ENCODE results near the gene HNRNPU.

Gene HNRNPU

GRCh38 chr1:244864253-244865027 lies at the start of gene HNRNPU:
HNRNPU (minus strand) TSS chr1:244864543; CDS start chr1:244864307, 236 bp downstream.
- peak; percentile 89 for ATAC-seq
- TF ChIP-seq TCF4 (CRISPR knock-in tag; IDR thresholded peaks at IDR 0.05; ENCODE audit: borderline replicate concordance) = no peak
- 0 out of 2 replicates have a peak, but pooled peaks have one; percentile 55 for TF ChIP-seq POU6F1 (CRISPR knock-in tag; IDR thresholded peaks at IDR 0.05; ENCODE audit: borderline replicate concordance, low read depth)
- peak; percentile 55; the same call in 1 of the 2 replicates for TF ChIP-seq TOX (CRISPR knock-in tag; IDR thresholded peaks at IDR 0.05; ENCODE audit: borderline replicate concordance)
- TF ChIP-seq, protein P1, sequence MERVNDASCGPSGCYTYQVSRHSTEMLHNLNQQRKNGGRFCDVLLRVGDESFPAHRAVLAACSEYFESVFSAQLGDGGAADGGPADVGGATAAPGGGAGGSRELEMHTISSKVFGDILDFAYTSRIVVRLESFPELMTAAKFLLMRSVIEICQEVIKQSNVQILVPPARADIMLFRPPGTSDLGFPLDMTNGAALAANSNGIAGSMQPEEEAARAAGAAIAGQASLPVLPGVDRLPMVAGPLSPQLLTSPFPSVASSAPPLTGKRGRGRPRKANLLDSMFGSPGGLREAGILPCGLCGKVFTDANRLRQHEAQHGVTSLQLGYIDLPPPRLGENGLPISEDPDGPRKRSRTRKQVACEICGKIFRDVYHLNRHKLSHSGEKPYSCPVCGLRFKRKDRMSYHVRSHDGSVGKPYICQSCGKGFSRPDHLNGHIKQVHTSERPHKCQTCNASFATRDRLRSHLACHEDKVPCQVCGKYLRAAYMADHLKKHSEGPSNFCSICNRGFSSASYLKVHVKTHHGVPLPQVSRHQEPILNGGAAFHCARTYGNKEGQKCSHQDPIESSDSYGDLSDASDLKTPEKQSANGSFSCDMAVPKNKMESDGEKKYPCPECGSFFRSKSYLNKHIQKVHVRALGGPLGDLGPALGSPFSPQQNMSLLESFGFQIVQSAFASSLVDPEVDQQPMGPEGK (CRISPR knock-in tag; IDR thresholded peaks at IDR 0.05; ENCODE audit: borderline replicate concordance) = no peak
- TF ChIP-seq, protein P2, sequence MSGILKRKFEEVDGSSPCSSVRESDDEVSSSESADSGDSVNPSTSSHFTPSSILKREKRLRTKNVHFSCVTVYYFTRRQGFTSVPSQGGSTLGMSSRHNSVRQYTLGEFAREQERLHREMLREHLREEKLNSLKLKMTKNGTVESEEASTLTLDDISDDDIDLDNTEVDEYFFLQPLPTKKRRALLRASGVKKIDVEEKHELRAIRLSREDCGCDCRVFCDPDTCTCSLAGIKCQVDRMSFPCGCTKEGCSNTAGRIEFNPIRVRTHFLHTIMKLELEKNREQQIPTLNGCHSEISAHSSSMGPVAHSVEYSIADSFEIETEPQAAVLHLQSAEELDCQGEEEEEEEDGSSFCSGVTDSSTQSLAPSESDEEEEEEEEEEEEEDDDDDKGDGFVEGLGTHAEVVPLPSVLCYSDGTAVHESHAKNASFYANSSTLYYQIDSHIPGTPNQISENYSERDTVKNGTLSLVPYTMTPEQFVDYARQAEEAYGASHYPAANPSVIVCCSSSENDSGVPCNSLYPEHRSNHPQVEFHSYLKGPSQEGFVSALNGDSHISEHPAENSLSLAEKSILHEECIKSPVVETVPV (CRISPR knock-in tag; IDR thresholded peaks at IDR 0.05) = no peak
- TF ChIP-seq CSDC2 (CRISPR knock-in tag; IDR thresholded peaks at IDR 0.05) = no peak
- no peak for TF ChIP-seq ZFP3 (CRISPR knock-in tag; IDR thresholded peaks at IDR 0.05)
- 0 out of 2 replicates have a peak, but pooled peaks have one; percentile 20 for TF ChIP-seq ZNF70 (CRISPR knock-in tag; IDR thresholded peaks at IDR 0.05)
- TF ChIP-seq ZNF565 (CRISPR knock-in tag; conservative IDR thresholded peaks at IDR 0.05; ENCODE audit: low read depth) = no peak
- no peak for TF ChIP-seq ARNTL (CRISPR knock-in tag; IDR thresholded peaks at IDR 0.05; ENCODE audit: borderline replicate concordance, low read depth)
- no peak for TF ChIP-seq ZFP30 (CRISPR knock-in tag; IDR thresholded peaks at IDR 0.05)
- TF ChIP-seq ZC3H10 (CRISPR knock-in tag; IDR thresholded peaks at IDR 0.05) = no peak
- peak; percentile 14; the same call in 1 of the 2 replicates for TF ChIP-seq RARB (CRISPR knock-in tag; IDR thresholded peaks at IDR 0.05)
- TF ChIP-seq PPARA (CRISPR knock-in tag; IDR thresholded peaks at IDR 0.05; ENCODE audit: borderline replicate concordance) = no peak
- TF ChIP-seq TSHZ2 (CRISPR knock-in tag; IDR thresholded peaks at IDR 0.05) = peak; percentile 30; the same call in 1 of the 2 replicates
- no peak for TF ChIP-seq BACH2 (CRISPR knock-in tag; IDR thresholded peaks at IDR 0.05; ENCODE audit: borderline replicate concordance)
- TF ChIP-seq ZNF8 (CRISPR knock-in tag; IDR thresholded peaks at IDR 0.05) = no peak
- TF ChIP-seq SNAI2 (CRISPR knock-in tag; IDR thresholded peaks at IDR 0.05) = no peak
- no peak for TF ChIP-seq ISL1 (CRISPR knock-in tag; IDR thresholded peaks at IDR 0.05)
- no peak for TF ChIP-seq ESRRG (CRISPR knock-in tag; IDR thresholded peaks at IDR 0.05)
- no peak; the same call in 1 of the 2 replicates for TF ChIP-seq GLIS3 (CRISPR knock-in tag; IDR thresholded peaks at IDR 0.05)
- TF ChIP-seq, protein P3, sequence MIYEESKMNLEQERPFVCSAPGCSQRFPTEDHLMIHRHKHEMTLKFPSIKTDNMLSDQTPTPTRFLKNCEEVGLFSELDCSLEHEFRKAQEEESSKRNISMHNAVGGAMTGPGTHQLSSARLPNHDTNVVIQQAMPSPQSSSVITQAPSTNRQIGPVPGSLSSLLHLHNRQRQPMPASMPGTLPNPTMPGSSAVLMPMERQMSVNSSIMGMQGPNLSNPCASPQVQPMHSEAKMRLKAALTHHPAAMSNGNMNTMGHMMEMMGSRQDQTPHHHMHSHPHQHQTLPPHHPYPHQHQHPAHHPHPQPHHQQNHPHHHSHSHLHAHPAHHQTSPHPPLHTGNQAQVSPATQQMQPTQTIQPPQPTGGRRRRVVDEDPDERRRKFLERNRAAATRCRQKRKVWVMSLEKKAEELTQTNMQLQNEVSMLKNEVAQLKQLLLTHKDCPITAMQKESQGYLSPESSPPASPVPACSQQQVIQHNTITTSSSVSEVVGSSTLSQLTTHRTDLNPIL (CRISPR knock-in tag; IDR thresholded peaks at IDR 0.05; ENCODE audit: low read depth) = no peak
- TF ChIP-seq OSR1 (CRISPR knock-in tag; IDR thresholded peaks at IDR 0.05) = no peak

DNA sequence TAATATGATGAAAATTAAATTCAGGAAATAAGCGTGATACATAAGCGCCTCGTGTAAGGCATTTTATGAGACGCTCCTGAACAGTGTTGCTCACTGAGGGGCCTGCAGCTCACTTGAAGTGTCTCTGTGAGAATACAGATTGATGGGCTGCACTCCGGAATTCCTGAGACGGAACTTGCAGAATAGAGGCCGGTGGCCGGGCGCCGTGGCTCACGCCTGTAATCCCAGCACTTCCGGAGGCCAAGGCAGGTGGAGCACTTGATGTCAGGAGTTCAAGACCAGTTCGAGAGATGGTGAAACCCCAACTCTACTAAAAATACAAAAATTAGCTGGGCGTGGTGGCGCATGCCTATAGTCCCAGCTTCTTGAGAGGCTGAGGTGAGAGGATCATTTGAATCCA lies 49.5 kb upstream of the HNRNPU start:
- TF ChIP-seq, protein P1 (CRISPR knock-in tag; IDR thresholded peaks at IDR 0.05; ENCODE audit: borderline replicate concordance) = no peak
- TF ChIP-seq, protein P3 (CRISPR knock-in tag; IDR thresholded peaks at IDR 0.05; ENCODE audit: low read depth) = no peak
- no peak for TF ChIP-seq ZNF8 (CRISPR knock-in tag; IDR thresholded peaks at IDR 0.05)
- ATAC-seq = no peak

Data from SK-N-SH treated with all-trans-retinoic acid at 6 μM for 48 hours (cell line).